ENCODE measurements around the gene COL21A1.

DNA sequence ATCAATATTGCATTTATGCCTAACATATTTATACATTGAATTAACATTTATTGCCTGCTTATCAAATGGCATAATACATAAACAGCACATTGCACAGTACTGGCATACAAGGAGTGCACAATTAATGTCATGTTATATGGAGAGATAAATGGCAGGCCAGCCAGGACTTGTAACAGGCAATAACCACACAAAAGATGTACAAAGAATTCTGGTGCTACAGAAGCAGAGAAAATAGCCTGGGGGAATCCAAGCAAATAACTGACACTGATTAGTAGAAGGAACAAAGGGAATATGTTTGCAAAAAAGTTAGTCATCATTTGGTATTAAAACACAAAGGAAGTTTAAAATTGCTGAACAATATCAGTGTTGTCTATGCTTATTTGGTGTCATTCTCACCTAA is 27.3 kb downstream of the COL21A1 start:
- TF ChIP-seq, protein P1, sequence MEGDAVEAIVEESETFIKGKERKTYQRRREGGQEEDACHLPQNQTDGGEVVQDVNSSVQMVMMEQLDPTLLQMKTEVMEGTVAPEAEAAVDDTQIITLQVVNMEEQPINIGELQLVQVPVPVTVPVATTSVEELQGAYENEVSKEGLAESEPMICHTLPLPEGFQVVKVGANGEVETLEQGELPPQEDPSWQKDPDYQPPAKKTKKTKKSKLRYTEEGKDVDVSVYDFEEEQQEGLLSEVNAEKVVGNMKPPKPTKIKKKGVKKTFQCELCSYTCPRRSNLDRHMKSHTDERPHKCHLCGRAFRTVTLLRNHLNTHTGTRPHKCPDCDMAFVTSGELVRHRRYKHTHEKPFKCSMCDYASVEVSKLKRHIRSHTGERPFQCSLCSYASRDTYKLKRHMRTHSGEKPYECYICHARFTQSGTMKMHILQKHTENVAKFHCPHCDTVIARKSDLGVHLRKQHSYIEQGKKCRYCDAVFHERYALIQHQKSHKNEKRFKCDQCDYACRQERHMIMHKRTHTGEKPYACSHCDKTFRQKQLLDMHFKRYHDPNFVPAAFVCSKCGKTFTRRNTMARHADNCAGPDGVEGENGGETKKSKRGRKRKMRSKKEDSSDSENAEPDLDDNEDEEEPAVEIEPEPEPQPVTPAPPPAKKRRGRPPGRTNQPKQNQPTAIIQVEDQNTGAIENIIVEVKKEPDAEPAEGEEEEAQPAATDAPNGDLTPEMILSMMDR (IDR thresholded peaks at IDR 0.05) = no peak
- no peak for TF ChIP-seq POLR2A (IDR thresholded peaks at IDR 0.05)
